Epithelial cell of proximal tubule (primary cell): ENCODE results near the gene ATG16L1. TPM values are rescaled to one million over a fixed set of nuclear protein-coding genes. Genes with fewer than 3 reads are reported as not detected.

Source experiments
- DNase-seq: peaks from one replicate; pipeline ENCODE4 v3.0.0-alpha.2; 2011; ENCODE audit warnings: low read depth
- H3K4me3 ChIP-seq: 2 replicates; pipeline ENCODE4 v1.5.1; 2011; ENCODE audit warnings: low read depth, mild to moderate bottlenecking, low read length
- total RNA-seq: library from RNA; depleted of rRNA; stranded (reverse); fragments of >200 nt; gene quantifications from 2 replicates; pipeline ENCODE4 v1.2.3, GENCODE V29; 2015
- TF ChIP-seq, protein P1 (sequence below): conservative IDR thresholded peaks from 2 replicates; pipeline ENCODE4 v1.5.1; 2012; ENCODE audit warnings: low read depth, mild to moderate bottlenecking, low read length

The ATG16L1 gene
- total RNA-seq, 1 donor from 2014 or later, result 29.9 TPM

DNA sequence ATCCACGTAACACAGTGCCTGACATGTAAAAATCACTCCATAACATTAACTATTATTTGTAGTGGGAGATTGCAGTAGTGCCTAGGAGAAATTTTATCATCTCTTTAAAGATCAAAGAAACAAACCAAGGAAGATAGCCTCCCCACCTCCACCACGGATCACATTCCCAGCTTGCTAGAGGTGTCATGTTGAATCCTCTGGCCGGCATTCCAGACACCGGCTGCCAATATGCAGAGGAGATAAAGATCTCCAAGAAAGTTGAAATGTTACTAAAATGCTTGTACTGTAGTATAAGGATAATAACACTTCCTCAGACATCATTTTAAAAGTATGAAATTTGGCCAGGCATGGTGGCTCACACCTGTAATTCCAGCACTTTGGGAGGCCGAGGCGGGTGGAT lies 6.1 kb upstream of the ATG16L1 start:
- no peak for DNase-seq
- H3K4me3 ChIP-seq, result no peak overlapping the region
- TF ChIP-seq, protein P1, sequence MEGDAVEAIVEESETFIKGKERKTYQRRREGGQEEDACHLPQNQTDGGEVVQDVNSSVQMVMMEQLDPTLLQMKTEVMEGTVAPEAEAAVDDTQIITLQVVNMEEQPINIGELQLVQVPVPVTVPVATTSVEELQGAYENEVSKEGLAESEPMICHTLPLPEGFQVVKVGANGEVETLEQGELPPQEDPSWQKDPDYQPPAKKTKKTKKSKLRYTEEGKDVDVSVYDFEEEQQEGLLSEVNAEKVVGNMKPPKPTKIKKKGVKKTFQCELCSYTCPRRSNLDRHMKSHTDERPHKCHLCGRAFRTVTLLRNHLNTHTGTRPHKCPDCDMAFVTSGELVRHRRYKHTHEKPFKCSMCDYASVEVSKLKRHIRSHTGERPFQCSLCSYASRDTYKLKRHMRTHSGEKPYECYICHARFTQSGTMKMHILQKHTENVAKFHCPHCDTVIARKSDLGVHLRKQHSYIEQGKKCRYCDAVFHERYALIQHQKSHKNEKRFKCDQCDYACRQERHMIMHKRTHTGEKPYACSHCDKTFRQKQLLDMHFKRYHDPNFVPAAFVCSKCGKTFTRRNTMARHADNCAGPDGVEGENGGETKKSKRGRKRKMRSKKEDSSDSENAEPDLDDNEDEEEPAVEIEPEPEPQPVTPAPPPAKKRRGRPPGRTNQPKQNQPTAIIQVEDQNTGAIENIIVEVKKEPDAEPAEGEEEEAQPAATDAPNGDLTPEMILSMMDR, result no peak

DNA sequence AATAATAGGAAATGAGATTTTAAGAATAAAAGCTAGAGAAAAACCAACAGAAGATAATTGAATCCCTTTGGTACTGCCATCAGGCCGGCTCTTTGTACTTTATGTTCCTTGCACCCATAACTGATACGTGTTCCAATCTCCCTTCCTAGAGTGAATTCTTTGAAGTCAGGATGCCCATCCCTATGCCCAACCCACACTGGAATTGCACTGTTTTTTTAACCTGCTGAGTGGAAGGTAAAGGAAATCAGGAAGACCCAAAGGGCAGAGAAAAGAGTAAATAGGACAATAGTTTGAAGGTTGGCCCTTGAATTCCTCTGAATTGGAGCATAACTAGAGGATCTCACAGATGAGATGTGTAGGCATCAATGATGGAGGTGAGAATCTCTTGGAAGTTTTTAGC lies 4.4 kb upstream of the ATG16L1 start:
- H3K4me3 ChIP-seq, result no peak overlapping the region
- no peak for DNase-seq
- TF ChIP-seq, protein P1, result no peak

- H3K4me3 ChIP-seq, result no peak overlapping the region
- peak; percentile 47 for DNase-seq
- TF ChIP-seq, protein P1, result no peak
These were observed 3.7 kb upstream of the ATG16L1 start for GRCh38 chr2:233247744-233248143.

- no peak for DNase-seq
- no peak overlapping the region for H3K4me3 ChIP-seq
- TF ChIP-seq, protein P1, result no peak
These were observed 2.5 kb upstream of the ATG16L1 start for GRCh38 chr2:233248999-233249398.

DNA sequence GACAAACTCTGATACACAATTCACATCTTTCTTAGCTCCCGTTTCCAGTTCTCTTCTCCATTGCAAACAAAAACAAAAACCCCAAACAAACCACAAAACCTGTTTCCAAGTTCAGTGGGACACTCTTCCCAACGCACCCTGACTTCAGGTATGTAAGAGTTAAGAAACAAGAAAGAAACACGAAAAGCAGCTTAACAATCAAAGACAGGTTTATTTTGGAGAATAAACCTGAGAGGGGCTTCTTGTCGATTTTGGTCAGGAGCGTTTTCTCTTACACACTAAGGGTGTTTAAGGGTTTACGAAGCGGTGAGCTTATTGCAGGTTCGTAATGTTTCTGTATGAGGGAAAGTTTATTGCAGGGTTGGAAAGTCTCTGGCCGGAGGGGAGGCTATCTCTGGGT lies 905 bp upstream of the ATG16L1 start:
- DNase-seq, result no peak
- TF ChIP-seq, protein P1, result no peak
- H3K4me3 ChIP-seq, result no peak overlapping the region

DNA sequence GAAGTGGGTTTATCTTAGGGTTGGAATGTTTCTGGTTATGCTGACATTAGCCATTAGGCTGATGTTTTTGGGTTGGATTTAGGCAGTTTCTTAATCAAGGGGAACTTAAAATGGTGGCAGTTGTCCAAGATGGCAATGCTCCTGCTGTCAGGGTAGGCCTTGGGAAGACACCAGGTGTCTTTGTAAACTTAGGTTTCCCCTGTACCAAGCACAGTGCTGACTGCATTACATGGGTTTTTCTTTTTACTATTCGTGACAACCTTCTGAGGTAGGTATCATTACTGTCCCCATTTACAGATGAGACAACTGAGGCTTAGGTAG lies 528 bp upstream of the ATG16L1 start:
- DNase-seq, result no peak
- H3K4me3 ChIP-seq, result no peak overlapping the region
- TF ChIP-seq, protein P1, result no peak

DNA sequence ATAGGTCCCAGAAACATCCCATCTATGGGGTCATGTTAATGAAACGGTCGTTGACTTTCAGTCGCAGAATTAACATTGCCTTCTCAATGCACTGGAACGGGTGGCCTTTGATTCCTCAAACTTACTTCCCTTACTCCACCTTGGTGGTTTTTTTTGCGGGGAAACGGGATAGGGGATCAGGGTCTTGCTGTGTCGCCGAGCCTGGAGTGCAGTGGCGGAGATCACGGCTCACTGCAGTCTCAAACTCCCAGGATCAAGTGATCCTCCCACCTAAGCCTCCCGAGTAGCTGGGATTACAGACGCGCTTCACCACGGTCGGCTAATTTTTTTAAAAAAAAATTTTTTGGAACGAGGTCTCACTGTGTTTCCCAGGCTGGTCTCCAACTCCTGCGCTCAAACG lies 754 bp downstream of the ATG16L1 start:
- H3K4me3 ChIP-seq, result peak overlapping the region; percentile 75
- DNase-seq, result no peak
- TF ChIP-seq, protein P1, result no peak
